Endothelial cell of umbilical vein (primary cell): ENCODE measurements around the gene MAPK1IP1L. TPM values are rescaled to one million over a fixed set of nuclear protein-coding genes. Genes with fewer than 3 reads are reported as not detected.
A peak's percentile ranks its signal among the peaks of the same experiment; 100 is the strongest.

Experiments
- BruUV-seq: library from RNA; stranded (reverse); fragments of 400-500 nt; replicated peaks from 2 replicates; lab custom pipeline; 2021; lab: Mats Ljungman, UMichigan
- CTCF ChIA-PET: fragments of 300-600, 350-600 bp; sonication (Branson Sonifier 250); formaldehyde crosslinking; loops from one replicate; lab custom pipeline; 2021; ENCODE audit warnings: antibody characterized with exemption, inconsistent platforms; lab: Charles Lee
- POLR2A ChIA-PET: fragments of 300-600, 350-600 bp; sonication (Branson Sonifier 250); formaldehyde crosslinking; loops from one replicate; lab custom pipeline; 2021; ENCODE audit warnings: antibody characterized with exemption, inconsistent platforms; lab: Charles Lee
- DNase-seq: peaks from one replicate; pipeline ENCODE4 v3.0.0-alpha.2; 2011; ENCODE audit warnings: low read depth, low spot score
- FAIRE-seq: peaks from 2 replicates; lab custom pipeline; 2011; peaks lifted over from hg19 to GRCh38; lab: Jason Lieb, UNC
- H2AFZ ChIP-seq: 2 replicates; pipeline ENCODE4 v1.6.0; 2012; ENCODE audit warnings: low read depth, low read length, control low read depth, inconsistent platforms
- H3K27ac ChIP-seq: 2 replicates; pipeline ENCODE4 v1.5.1; 2011; ENCODE audit warnings: low read depth, mild to moderate bottlenecking, control low read depth, low read length, moderate library complexity; ENCODE audit not compliant: insufficient read depth
- H3K27me3 ChIP-seq, 2 experiments: 2 replicates each; pipeline versions ENCODE4 v1.6.0 to v1.6.1; 2011; ENCODE audit warnings: low read length in 2 of 2, mixed read lengths in 1 of 2; ENCODE audit not compliant: control insufficient read depth in 2 of 2, insufficient read depth in 2 of 2
- H3K36me3 ChIP-seq, 2 experiments: 2 replicates in 1 of 2; 3 replicates in 1 of 2; pipeline ENCODE4 v1.5.1; 2011; ENCODE audit warnings: low read length in 2 of 2, mild to moderate bottlenecking in 1 of 2, moderate library complexity in 1 of 2; ENCODE audit not compliant: control insufficient read depth in 2 of 2, insufficient read depth in 2 of 2; ENCODE audit errors: extremely low read depth in 1 of 2
- H3K4me1 ChIP-seq: 3 replicates; pipeline ENCODE4 v1.5.1; 2011; ENCODE audit warnings: mild to moderate bottlenecking, low read length; ENCODE audit not compliant: control insufficient read depth, insufficient read depth; ENCODE audit errors: extremely low read depth
- H3K4me2 ChIP-seq: 2 replicates; pipeline ENCODE4 v1.6.1; 2011; ENCODE audit warnings: low read length, control low read depth, mixed read lengths; ENCODE audit not compliant: insufficient read depth
- H3K4me3 ChIP-seq, 3 experiments: fragments of 200-600 bp in 1 of 3; sonication (generic), shearing (Covaris generic) in 1 of 3; replicated peaks in 1 of 3; 2 replicates each; pipeline ENCODE4 v1.5.1; 2011 to 2016; ENCODE audit warnings: control low read depth in 3 of 3, low read length in 3 of 3, mild to moderate bottlenecking in 2 of 3, inconsistent platforms in 1 of 3, low read depth in 1 of 3, moderate library complexity in 1 of 3; ENCODE audit not compliant: insufficient read depth in 1 of 3
- H3K79me2 ChIP-seq: 2 replicates; pipeline ENCODE4 v1.6.0; 2012; ENCODE audit warnings: low read length, inconsistent platforms; ENCODE audit not compliant: control insufficient read depth, insufficient read depth
- H3K9ac ChIP-seq: replicated peaks from 2 replicates; pipeline ENCODE3; 2011; ENCODE audit warnings: low read length, control low read depth; ENCODE audit not compliant: insufficient read depth; ENCODE audit errors: extremely low read depth
- H3K9me1 ChIP-seq: replicated peaks from 3 replicates; pipeline ENCODE4 v1.6.0; 2011; ENCODE audit warnings: mild to moderate bottlenecking, low read length; ENCODE audit not compliant: control insufficient read depth, insufficient read depth; ENCODE audit errors: extremely low read depth
- H3K9me3 ChIP-seq: replicated peaks from 2 replicates; pipeline ENCODE4 v1.5.1; 2012; ENCODE audit warnings: low read length, inconsistent platforms; ENCODE audit not compliant: control insufficient read depth, insufficient read depth
- H4K20me1 ChIP-seq: replicated peaks from 2 replicates; pipeline ENCODE3; 2011; ENCODE audit warnings: mild to moderate bottlenecking, low read length; ENCODE audit not compliant: control insufficient read depth, insufficient read depth; ENCODE audit errors: extremely low read depth
- EZH2 ChIP-seq: IDR thresholded peaks from 2 replicates; pipeline ENCODE4 v1.6.1; 2012; ENCODE audit warnings: borderline replicate concordance, low read depth, mild to moderate bottlenecking, moderate library complexity, low read length, inconsistent platforms; ENCODE audit not compliant: severe bottlenecking
- FOS ChIP-seq: IDR thresholded peaks from 2 replicates; pipeline ENCODE4 v1.6.1; 2011; ENCODE audit warnings: mild to moderate bottlenecking, low read length, moderate library complexity, borderline replicate concordance; ENCODE audit not compliant: insufficient read depth
- GATA2 ChIP-seq: IDR thresholded peaks from 2 replicates; pipeline ENCODE4 v1.7.0; 2011; ENCODE audit warnings: low read depth, mild to moderate bottlenecking, moderate library complexity, mixed read lengths, low read length; ENCODE audit not compliant: insufficient read length, insufficient read depth
- JUN ChIP-seq: IDR thresholded peaks from 2 replicates; pipeline ENCODE4 v1.6.1; 2011; ENCODE audit warnings: borderline replicate concordance, low read depth; ENCODE audit not compliant: insufficient read length, insufficient read depth
- MYC ChIP-seq: IDR thresholded peaks from one replicate; pipeline ENCODE4 v1.6.1; 2011; ENCODE audit warnings: mild to moderate bottlenecking, low read depth, low read length
- POLR2A ChIP-seq: IDR thresholded peaks from 2 replicates; pipeline ENCODE4 v1.6.1; 2012; ENCODE audit warnings: low read depth, mild to moderate bottlenecking, control low read depth, low read length
- POLR2AphosphoS5 ChIP-seq: IDR thresholded peaks from 2 replicates; pipeline ENCODE4 v1.6.1; 2012; ENCODE audit warnings: low read depth, mild to moderate bottlenecking, control low read depth, low read length, moderate library complexity; ENCODE audit not compliant: insufficient read depth
- dilution Hi-C: fragments of 300-500 bp; cut with MboI; formaldehyde crosslinking; loops from one replicate; pipeline ENCODE4 v1.15.0; 2019; ENCODE audit warnings: low sequenced_read_pairs; ENCODE audit not compliant: extremely low pct_ligation_motif_present
- intact Hi-C: fragments of 100-400 bp; cut with micrococcal nuclease; formaldehyde crosslinking; loops from one replicate; pipeline ENCODE4 v1.10.0; 2022
- polyA plus RNA-seq, 4 experiments: library from polyadenylated mRNA; depleted of rRNA in 3 of 4; stranded (reverse) in 3 of 4; unstranded in 1 of 4; fragments of >200 nt; gene quantifications; 2 replicates each; pipeline versions ENCODE4 v1.2.1 to v1.2.3, GENCODE V29; 2011 to 2012; ENCODE audit warnings: missing spikeins in 1 of 4
- total RNA-seq: library from RNA; stranded (reverse); gene quantifications from 2 replicates; pipeline ENCODE4 v1.2.3, GENCODE V29; 2021
- TF ChIP-seq, protein P1 (sequence below), 2 donors: IDR thresholded peaks; 1 replicate in 1 of 2; 2 replicates in 1 of 2; pipeline ENCODE4 v1.5.1; 2011; ENCODE audit warnings: low read length in 2 of 2, mild to moderate bottlenecking in 2 of 2, moderate library complexity in 2 of 2, control low read depth in 1 of 2, inconsistent platforms in 1 of 2, low read depth in 1 of 2; ENCODE audit not compliant: insufficient read depth in 1 of 2; ENCODE audit errors: extremely low read depth in 1 of 2
- TF ChIP-seq, protein P2 (sequence below): IDR thresholded peaks from 2 replicates; pipeline ENCODE4 v1.6.1; 2011; ENCODE audit not compliant: insufficient read depth, insufficient read length

MAPK1IP1L gene
- total and polyA plus RNA-seq, 2 donors (not counting 3 experiments of a cell fraction or from before 2014, with no cell fraction given) = 129 to 208 TPM

DNA sequence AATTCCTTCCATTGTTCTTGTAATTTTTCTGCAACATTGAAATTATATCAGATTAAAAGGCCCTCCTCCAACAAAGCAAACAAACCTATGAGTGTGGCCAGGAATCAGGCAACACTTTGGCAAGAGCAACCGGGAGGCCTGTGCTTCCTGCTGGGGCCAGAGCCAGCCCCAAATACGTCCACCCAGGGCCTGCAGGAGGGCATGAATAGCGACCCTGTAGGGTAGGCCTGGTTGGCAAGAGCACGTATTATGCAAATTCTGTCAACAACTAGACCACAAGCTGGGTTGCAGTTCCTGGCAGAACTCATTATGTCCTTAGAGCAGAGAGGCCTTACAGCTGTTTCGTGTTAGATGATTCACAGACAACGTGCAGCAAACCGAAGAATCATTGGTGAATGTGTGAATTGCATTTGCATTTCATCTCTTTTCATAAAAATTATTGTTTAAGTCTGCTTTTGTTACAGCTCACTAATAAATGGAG, 50.7 kb downstream of the MAPK1IP1L start:
- no TSS peak for BruUV-seq
- H3K4me3 ChIP-seq = no peak overlapping the region
- H3K36me3 ChIP-seq = no peaks in the 10 kb centered on the region
- FAIRE-seq (peak; percentile 98), DNase-seq (peak; percentile 98)
- peak overlapping the region; percentile 82 for H3K9ac ChIP-seq
- peaks cover 26% of the 10 kb centered on the region for H3K4me1 ChIP-seq
- intact Hi-C loops (loop anchor here (1.0 to 2.0 kb wide), 3 partner anchors 27 to 75 kb away; partner anchors contain the start of genes LGALS3, MAPK1IP1L, SOCS4 and WDHD1), dilution Hi-C loops (no loop called here)
- H3K9me3 ChIP-seq = no peaks in the 10 kb centered on the region
- H3K4me2 ChIP-seq = peak overlapping the region; percentile 41
- no peaks in the 10 kb centered on the region for H3K9me1 ChIP-seq
- H4K20me1 ChIP-seq = no peaks in the 10 kb centered on the region
- no peaks in the 10 kb centered on the region for H3K27me3 ChIP-seq
- TF ChIP-seq, protein P1, sequence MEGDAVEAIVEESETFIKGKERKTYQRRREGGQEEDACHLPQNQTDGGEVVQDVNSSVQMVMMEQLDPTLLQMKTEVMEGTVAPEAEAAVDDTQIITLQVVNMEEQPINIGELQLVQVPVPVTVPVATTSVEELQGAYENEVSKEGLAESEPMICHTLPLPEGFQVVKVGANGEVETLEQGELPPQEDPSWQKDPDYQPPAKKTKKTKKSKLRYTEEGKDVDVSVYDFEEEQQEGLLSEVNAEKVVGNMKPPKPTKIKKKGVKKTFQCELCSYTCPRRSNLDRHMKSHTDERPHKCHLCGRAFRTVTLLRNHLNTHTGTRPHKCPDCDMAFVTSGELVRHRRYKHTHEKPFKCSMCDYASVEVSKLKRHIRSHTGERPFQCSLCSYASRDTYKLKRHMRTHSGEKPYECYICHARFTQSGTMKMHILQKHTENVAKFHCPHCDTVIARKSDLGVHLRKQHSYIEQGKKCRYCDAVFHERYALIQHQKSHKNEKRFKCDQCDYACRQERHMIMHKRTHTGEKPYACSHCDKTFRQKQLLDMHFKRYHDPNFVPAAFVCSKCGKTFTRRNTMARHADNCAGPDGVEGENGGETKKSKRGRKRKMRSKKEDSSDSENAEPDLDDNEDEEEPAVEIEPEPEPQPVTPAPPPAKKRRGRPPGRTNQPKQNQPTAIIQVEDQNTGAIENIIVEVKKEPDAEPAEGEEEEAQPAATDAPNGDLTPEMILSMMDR (IDR thresholded peaks at IDR 0.05; ENCODE audit: extremely low read depth in 1 of 2, insufficient read depth in 1 of 2, low read depth in 1 of 2, low read length in 2 of 2) = no peak
- TF ChIP-seq EZH2 (no peak), POLR2AphosphoS5 (peak; percentile 81), GATA2 (peak; percentile 47), MYC (peak; percentile 17), POLR2A (peak; percentile 58), FOS (peak; percentile 44), JUN (peak; percentile 19)
- TF ChIP-seq, protein P2, sequence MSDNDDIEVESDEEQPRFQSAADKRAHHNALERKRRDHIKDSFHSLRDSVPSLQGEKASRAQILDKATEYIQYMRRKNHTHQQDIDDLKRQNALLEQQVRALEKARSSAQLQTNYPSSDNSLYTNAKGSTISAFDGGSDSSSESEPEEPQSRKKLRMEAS = peak; percentile 16
- ChIA-PET POLR2A (interaction anchor here (0.5 to 0.8 kb wide), 2 partner anchors 12 to 57 kb away, joined by 3 to 6 read pairs; no protein-coding TSS in a partner anchor), CTCF (interaction anchor here (0.9 to 4.3 kb wide), 8 partner anchors 12 to 58 kb away, joined by 3 to 24 read pairs (median 4); partner anchors contain the start of genes LGALS3 and MAPK1IP1L)
- H2AFZ ChIP-seq = peak overlapping the region; percentile 3
- H3K27ac ChIP-seq = peak overlapping the region; percentile 98
- H3K79me2 ChIP-seq = no peaks in the 10 kb centered on the region
